Bone marrow (tissue), 2 donors: ENCODE results near the gene SERTAD3.
"Not testable (repeated sequence)": the region's sequence is repeated elsewhere in the genome, so short reads cannot be mapped to it uniquely, and the experiment has no call there.

Experiments
- DNase-seq, 2 donors: peaks; one replicate each; lab custom pipeline; 2025; lab: John Stamatoyannopoulos, UW

Gene SERTAD3

GRCh38 chr19:40457953-40458596 is 13.9 kb upstream of the SERTAD3 start:
- DNase-seq = no peak

GRCh38 chr19:40457048-40457447 is 12.9 kb upstream of the SERTAD3 start:
- DNase-seq = no peak

- DNase-seq = not testable (repeated sequence)
These were observed 9.8 kb upstream of the SERTAD3 start for GRCh38 chr19:40453943-40454342.

- no peak for DNase-seq
These were observed 9.1 kb upstream of the SERTAD3 start for GRCh38 chr19:40453151-40453735.

- no peak for DNase-seq
These were observed 7.9 kb upstream of the SERTAD3 start for GRCh38 chr19:40452016-40452415.

- DNase-seq = no peak
These were observed 6.5 kb upstream of the SERTAD3 start for GRCh38 chr19:40450664-40451063.

GRCh38 chr19:40449506-40449905 is 5.4 kb upstream of the SERTAD3 start:
- DNase-seq = no peak

- no peak for DNase-seq
These were observed 2.2 kb upstream of the SERTAD3 start for GRCh38 chr19:40446263-40446784.

- no peak for DNase-seq
These were observed 1.7 kb upstream of the SERTAD3 start for GRCh38 chr19:40445780-40446262.

- no peak for DNase-seq
These were observed 734 bp upstream of the SERTAD3 start for GRCh38 chr19:40444825-40445312.

GRCh38 chr19:40443131-40443999 is 770 bp downstream of the SERTAD3 start:
- DNase-seq = peak; percentile 92 to 98

GRCh38 chr19:40442328-40443130 is 1.6 kb downstream of the SERTAD3 start:
- DNase-seq = no peak

- no peak for DNase-seq
These were observed 2.3 kb downstream of the SERTAD3 start for GRCh38 chr19:40441719-40442253.

GRCh38 chr19:40438284-40438683 is 5.9 kb downstream of the SERTAD3 start:
- DNase-seq = no peak

- DNase-seq = peak; percentile 64 to 65
These were observed 10.5 kb downstream of the SERTAD3 start for GRCh38 chr19:40433391-40434216.

GRCh38 chr19:40432760-40433159 is 11.4 kb downstream of the SERTAD3 start:
- not testable (repeated sequence) for DNase-seq

GRCh38 chr19:40431698-40432097 is 12.4 kb downstream of the SERTAD3 start:
- DNase-seq = no peak

- not testable (repeated sequence) for DNase-seq
These were observed 13.9 kb downstream of the SERTAD3 start for GRCh38 chr19:40430242-40430641.

- not testable (repeated sequence) for DNase-seq
These were observed 15.9 kb downstream of the SERTAD3 start for GRCh38 chr19:40428197-40428596.
